ENCODE results near the gene LIPC. TPM values are rescaled to one million over a fixed set of nuclear protein-coding genes. Genes with fewer than 3 reads are reported as not detected.

LIPC gene
- total RNA-seq, 2 donors from 2014 or later: not detected

GRCh38 chr15:58460872-58461271 lies 29.1 kb downstream of the LIPC start:
- ATAC-seq (ENCODE audit: insufficient number of reproducible peaks, low FRiP score, low read depth): no peak

GRCh38 chr15:58462547-58462946 lies 30.8 kb downstream of the LIPC start:
- H3K27me3 ChIP-seq (replicated peaks; ENCODE audit: insufficient read depth): no peaks in the 10 kb centered on the region

More at GRCh38 chr15:58460872-58461271, 29.1 kb downstream of the LIPC start:
- H3K27me3 ChIP-seq (replicated peaks; ENCODE audit: insufficient read depth): no peaks in the 10 kb centered on the region
- no peaks in the 10 kb centered on the region for H3K9me3 ChIP-seq
- H3K4me1 ChIP-seq (ENCODE audit: control insufficient read depth in 1 of 2, low read depth in 2 of 2): peaks cover 0 to 4% of the 10 kb centered on the region in 2 donors
- H3K27ac ChIP-seq: no peak overlapping the region
- no peak for DNase-seq (ENCODE audit: low spot score)
- TF ChIP-seq CTCF (IDR thresholded peaks at IDR 0.05): no peak
- H3K36me3 ChIP-seq: no peaks in the 10 kb centered on the region
- H3K4me3 ChIP-seq: no peak overlapping the region

GRCh38 chr15:58462973-58463663 lies 31.3 kb downstream of the LIPC start:
- H3K4me1 ChIP-seq (ENCODE audit: control insufficient read depth in 1 of 2, low read depth in 2 of 2): peaks cover 0 to 2% of the 10 kb centered on the region in 2 donors
- ATAC-seq (ENCODE audit: insufficient number of reproducible peaks, low FRiP score, low read depth) (no peak), DNase-seq (ENCODE audit: low spot score) (no peak)
- H3K9me3 ChIP-seq: no peaks in the 10 kb centered on the region
- no peak overlapping the region for H3K27ac ChIP-seq
- no peak for TF ChIP-seq CTCF (IDR thresholded peaks at IDR 0.05)
- no peak overlapping the region for H3K4me3 ChIP-seq
- no peaks in the 10 kb centered on the region for H3K36me3 ChIP-seq
- no peaks in the 10 kb centered on the region for H3K27me3 ChIP-seq (replicated peaks; ENCODE audit: insufficient read depth)

More at GRCh38 chr15:58462547-58462946, 30.8 kb downstream of the LIPC start:
- Histone ChIP-seq H3K27ac (no peak overlapping the region), H3K9me3 (no peaks in the 10 kb centered on the region), H3K36me3 (no peaks in the 10 kb centered on the region), H3K4me1 (ENCODE audit: control insufficient read depth in 1 of 2, low read depth in 2 of 2) (peaks cover 0 to 4% of the 10 kb centered on the region in 2 donors), H3K4me3 (no peak overlapping the region)
- TF ChIP-seq CTCF (IDR thresholded peaks at IDR 0.05): no peak
- ATAC-seq (ENCODE audit: insufficient number of reproducible peaks, low FRiP score, low read depth) (no peak), DNase-seq (ENCODE audit: low spot score) (no peak)

- DNase-seq (ENCODE audit: low spot score) (no peak), ATAC-seq (ENCODE audit: insufficient number of reproducible peaks, low FRiP score, low read depth) (no peak)
- Histone ChIP-seq H3K4me1 (ENCODE audit: control insufficient read depth in 1 of 2, low read depth in 2 of 2) (no peaks in the 10 kb centered on the region), H3K27me3 (replicated peaks; ENCODE audit: insufficient read depth) (no peaks in the 10 kb centered on the region), H3K36me3 (no peaks in the 10 kb centered on the region), H3K27ac (no peak overlapping the region), H3K9me3 (no peaks in the 10 kb centered on the region), H3K4me3 (no peak overlapping the region)
- TF ChIP-seq CTCF (IDR thresholded peaks at IDR 0.05): no peak
Observed at GRCh38 chr15:58463815-58464650, 32.2 kb downstream of the LIPC start.

- no peak for DNase-seq (ENCODE audit: low spot score)
- TF ChIP-seq CTCF (IDR thresholded peaks at IDR 0.05): no peak
- ATAC-seq (ENCODE audit: insufficient number of reproducible peaks, low FRiP score, low read depth): no peak
- H3K27ac ChIP-seq: no peak overlapping the region
- no peaks in the 10 kb centered on the region for H3K4me1 ChIP-seq (ENCODE audit: control insufficient read depth in 1 of 2, low read depth in 2 of 2)
- H3K9me3 ChIP-seq: no peaks in the 10 kb centered on the region
- no peak overlapping the region for H3K4me3 ChIP-seq
- no peaks in the 10 kb centered on the region for H3K27me3 ChIP-seq (replicated peaks; ENCODE audit: insufficient read depth)
- no peaks in the 10 kb centered on the region for H3K36me3 ChIP-seq
Observed at GRCh38 chr15:58465070-58465469, 33.3 kb downstream of the LIPC start.

All from thoracic aorta (tissue), 2 donors.